PFSK-1 (cell line): Measurements from ENCODE around the gene FCSK.

ENCODE experiments used
- FOXP2 ChIP-seq: optimal IDR thresholded peaks from 2 replicates; pipeline ENCODE3; 2011; ENCODE audit warnings: borderline replicate concordance, control low read depth, inconsistent platforms; ENCODE audit not compliant: insufficient read depth; ENCODE audit errors: extremely low read length, extremely low read depth
- POLR2AphosphoS5 ChIP-seq: IDR thresholded peaks from 2 replicates; pipeline ENCODE4 v1.6.1; 2012; ENCODE audit warnings: low read depth, mild to moderate bottlenecking, control low read depth, low read length, moderate library complexity
- SIN3A ChIP-seq: IDR thresholded peaks from 2 replicates; pipeline ENCODE4 v1.6.1; 2012; ENCODE audit warnings: mild to moderate bottlenecking, low read length, moderate library complexity, borderline replicate concordance; ENCODE audit not compliant: insufficient read depth
- TAF1 ChIP-seq: IDR thresholded peaks from 2 replicates; pipeline ENCODE4 v1.6.1; 2012; ENCODE audit warnings: low read length, control low read depth, borderline replicate concordance; ENCODE audit not compliant: insufficient read depth
- TF ChIP-seq, protein P1 (sequence below), 2 experiments: IDR thresholded peaks; 2 replicates each; pipeline versions ENCODE4 v1.6.1 to v1.8.0; 2011 to 2012; ENCODE audit warnings: low read depth in 2 of 2, low read length in 2 of 2, control low read depth in 1 of 2, inconsistent platforms in 1 of 2, mild to moderate bottlenecking in 1 of 2, moderate library complexity in 1 of 2; ENCODE audit not compliant: insufficient read depth in 1 of 2

- TF ChIP-seq, protein P1, sequence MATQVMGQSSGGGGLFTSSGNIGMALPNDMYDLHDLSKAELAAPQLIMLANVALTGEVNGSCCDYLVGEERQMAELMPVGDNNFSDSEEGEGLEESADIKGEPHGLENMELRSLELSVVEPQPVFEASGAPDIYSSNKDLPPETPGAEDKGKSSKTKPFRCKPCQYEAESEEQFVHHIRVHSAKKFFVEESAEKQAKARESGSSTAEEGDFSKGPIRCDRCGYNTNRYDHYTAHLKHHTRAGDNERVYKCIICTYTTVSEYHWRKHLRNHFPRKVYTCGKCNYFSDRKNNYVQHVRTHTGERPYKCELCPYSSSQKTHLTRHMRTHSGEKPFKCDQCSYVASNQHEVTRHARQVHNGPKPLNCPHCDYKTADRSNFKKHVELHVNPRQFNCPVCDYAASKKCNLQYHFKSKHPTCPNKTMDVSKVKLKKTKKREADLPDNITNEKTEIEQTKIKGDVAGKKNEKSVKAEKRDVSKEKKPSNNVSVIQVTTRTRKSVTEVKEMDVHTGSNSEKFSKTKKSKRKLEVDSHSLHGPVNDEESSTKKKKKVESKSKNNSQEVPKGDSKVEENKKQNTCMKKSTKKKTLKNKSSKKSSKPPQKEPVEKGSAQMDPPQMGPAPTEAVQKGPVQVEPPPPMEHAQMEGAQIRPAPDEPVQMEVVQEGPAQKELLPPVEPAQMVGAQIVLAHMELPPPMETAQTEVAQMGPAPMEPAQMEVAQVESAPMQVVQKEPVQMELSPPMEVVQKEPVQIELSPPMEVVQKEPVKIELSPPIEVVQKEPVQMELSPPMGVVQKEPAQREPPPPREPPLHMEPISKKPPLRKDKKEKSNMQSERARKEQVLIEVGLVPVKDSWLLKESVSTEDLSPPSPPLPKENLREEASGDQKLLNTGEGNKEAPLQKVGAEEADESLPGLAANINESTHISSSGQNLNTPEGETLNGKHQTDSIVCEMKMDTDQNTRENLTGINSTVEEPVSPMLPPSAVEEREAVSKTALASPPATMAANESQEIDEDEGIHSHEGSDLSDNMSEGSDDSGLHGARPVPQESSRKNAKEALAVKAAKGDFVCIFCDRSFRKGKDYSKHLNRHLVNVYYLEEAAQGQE (IDR thresholded peaks at IDR 0.05; ENCODE audit: insufficient read depth in 1 of 2, low read depth in 2 of 2, low read length in 2 of 2), result no peak
- TF ChIP-seq TAF1, result no peak
- TF ChIP-seq POLR2AphosphoS5, result no peak
- no peak for TF ChIP-seq SIN3A
- no peak for TF ChIP-seq FOXP2
Measured at GRCh38 chr16:70438585-70438968, 15.8 kb upstream of the FCSK start.
